Measurements from ENCODE around the gene APOBEC3F.
"Not testable (repeated sequence)": the region's sequence is repeated elsewhere in the genome, so short reads cannot be mapped to it uniquely, and the experiment has no call there.

APOBEC3F gene

DNA sequence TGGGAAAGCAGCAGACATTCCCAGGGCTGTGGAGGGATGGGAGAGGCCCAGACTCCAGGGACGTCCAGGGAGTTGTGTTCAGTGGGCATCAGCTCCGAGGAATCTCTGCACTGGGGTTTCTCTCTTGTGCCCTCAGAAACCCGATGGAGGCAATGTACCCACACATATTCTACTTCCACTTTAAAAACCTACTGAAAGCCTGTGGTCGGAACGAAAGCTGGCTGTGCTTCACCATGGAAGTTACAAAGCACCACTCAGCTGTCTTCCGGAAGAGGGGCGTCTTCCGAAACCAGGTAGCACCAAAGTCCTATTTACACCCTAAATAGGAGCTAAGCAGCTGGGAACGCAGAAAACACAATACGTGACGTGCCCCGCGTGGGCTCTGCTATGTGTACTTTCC is 11.4 kb upstream of the APOBEC3F start:
- no peak overlapping the region for H3K23ac ChIP-seq (ENCODE audit: low read length)
- DNase-seq: no peak
- no peak overlapping the region for H3K9ac ChIP-seq (ENCODE audit: low read length)
- WGBS (ENCODE audit: extremely low coverage, insufficient coverage, low lambda C conversion rate): no CpG with 5 or more reads among the region's 13 CpGs
- H2BK120ac ChIP-seq (ENCODE audit: low read depth, low read length): no peak overlapping the region
- H3K36me3 ChIP-seq (ENCODE audit: control insufficient read depth, insufficient read depth, low read length): no peaks in the 10 kb centered on the region
- H3K4me1 ChIP-seq (ENCODE audit: control insufficient read depth, low read depth, low read length): peaks cover 5% of the 10 kb centered on the region
- H3K4ac ChIP-seq (ENCODE audit: low read depth, low read length): no peak overlapping the region
- no peaks in the 10 kb centered on the region for H3K27me3 ChIP-seq (ENCODE audit: insufficient read depth, low read length, poor library complexity)
- no peak overlapping the region for H2AK5ac ChIP-seq (ENCODE audit: low read length)
- no peak overlapping the region for H4K5ac ChIP-seq (ENCODE audit: low read length)
- H3K27ac ChIP-seq (ENCODE audit: low read depth, low read length): no peak overlapping the region
- H3K79me2 ChIP-seq (ENCODE audit: control insufficient read depth, insufficient read depth, low read length): no peaks in the 10 kb centered on the region
- H3K18ac ChIP-seq (ENCODE audit: low read length): no peak overlapping the region
- no peak overlapping the region for H2BK15ac ChIP-seq (replicated peaks; ENCODE audit: low read depth)
- H2BK5ac ChIP-seq (ENCODE audit: low read length): no peak overlapping the region
- H3K4me3 ChIP-seq (ENCODE audit: low read length): no peak overlapping the region
- H3K79me1 ChIP-seq (ENCODE audit: low read length): no peaks in the 10 kb centered on the region
- H3K4me2 ChIP-seq (ENCODE audit: low read length): no peak overlapping the region
- no peak overlapping the region for H4K8ac ChIP-seq (ENCODE audit: low read depth, low read length)
- H3K56ac ChIP-seq (ENCODE audit: low read length): no peak overlapping the region

DNA sequence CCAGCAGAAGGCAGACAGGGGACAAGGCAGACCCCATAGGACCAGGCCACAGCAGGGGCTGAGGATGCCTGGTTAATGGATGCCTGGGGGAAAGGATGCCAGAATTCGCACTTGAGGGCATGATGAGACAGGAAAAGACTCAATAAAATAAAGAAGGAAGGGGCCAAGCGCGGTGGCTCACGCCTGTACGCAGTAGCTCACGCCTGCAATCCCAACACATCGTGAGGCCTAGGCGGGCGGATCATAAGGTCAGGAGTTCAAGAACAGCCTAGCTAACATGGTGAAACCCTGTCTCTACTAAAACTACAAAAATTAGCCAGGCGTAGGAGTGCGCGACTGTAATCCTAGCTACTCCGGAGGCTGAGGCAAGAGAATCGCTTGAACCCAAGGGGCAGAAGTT is 10.0 kb upstream of the APOBEC3F start:
- H4K5ac ChIP-seq (ENCODE audit: low read length): no peak overlapping the region
- H3K23ac ChIP-seq (ENCODE audit: low read length): no peak overlapping the region
- H3K36me3 ChIP-seq (ENCODE audit: control insufficient read depth, insufficient read depth, low read length): no peaks in the 10 kb centered on the region
- peaks cover 5% of the 10 kb centered on the region for H3K4me1 ChIP-seq (ENCODE audit: control insufficient read depth, low read depth, low read length)
- H3K4me3 ChIP-seq (ENCODE audit: low read length): no peak overlapping the region
- no peak overlapping the region for H3K9ac ChIP-seq (ENCODE audit: low read length)
- H4K8ac ChIP-seq (ENCODE audit: low read depth, low read length): no peak overlapping the region
- H3K56ac ChIP-seq (ENCODE audit: low read length): no peak overlapping the region
- no peak overlapping the region for H3K18ac ChIP-seq (ENCODE audit: low read length)
- H3K79me1 ChIP-seq (ENCODE audit: low read length): no peaks in the 10 kb centered on the region
- H2AK5ac ChIP-seq (ENCODE audit: low read length): no peak overlapping the region
- no peak for DNase-seq
- H2BK120ac ChIP-seq (ENCODE audit: low read depth, low read length): no peak overlapping the region
- H3K4me2 ChIP-seq (ENCODE audit: low read length): no peak overlapping the region
- H2BK5ac ChIP-seq (ENCODE audit: low read length): no peak overlapping the region
- no peak overlapping the region for H2BK15ac ChIP-seq (replicated peaks; ENCODE audit: low read depth)
- H3K27me3 ChIP-seq (ENCODE audit: insufficient read depth, low read length, poor library complexity): no peaks in the 10 kb centered on the region
- no peak overlapping the region for H3K27ac ChIP-seq (ENCODE audit: low read depth, low read length)
- no peak overlapping the region for H3K4ac ChIP-seq (ENCODE audit: low read depth, low read length)
- no peaks in the 10 kb centered on the region for H3K79me2 ChIP-seq (ENCODE audit: control insufficient read depth, insufficient read depth, low read length)
- no CpG with 5 or more reads among the region's 14 CpGs for WGBS (ENCODE audit: extremely low coverage, insufficient coverage, low lambda C conversion rate)

DNA sequence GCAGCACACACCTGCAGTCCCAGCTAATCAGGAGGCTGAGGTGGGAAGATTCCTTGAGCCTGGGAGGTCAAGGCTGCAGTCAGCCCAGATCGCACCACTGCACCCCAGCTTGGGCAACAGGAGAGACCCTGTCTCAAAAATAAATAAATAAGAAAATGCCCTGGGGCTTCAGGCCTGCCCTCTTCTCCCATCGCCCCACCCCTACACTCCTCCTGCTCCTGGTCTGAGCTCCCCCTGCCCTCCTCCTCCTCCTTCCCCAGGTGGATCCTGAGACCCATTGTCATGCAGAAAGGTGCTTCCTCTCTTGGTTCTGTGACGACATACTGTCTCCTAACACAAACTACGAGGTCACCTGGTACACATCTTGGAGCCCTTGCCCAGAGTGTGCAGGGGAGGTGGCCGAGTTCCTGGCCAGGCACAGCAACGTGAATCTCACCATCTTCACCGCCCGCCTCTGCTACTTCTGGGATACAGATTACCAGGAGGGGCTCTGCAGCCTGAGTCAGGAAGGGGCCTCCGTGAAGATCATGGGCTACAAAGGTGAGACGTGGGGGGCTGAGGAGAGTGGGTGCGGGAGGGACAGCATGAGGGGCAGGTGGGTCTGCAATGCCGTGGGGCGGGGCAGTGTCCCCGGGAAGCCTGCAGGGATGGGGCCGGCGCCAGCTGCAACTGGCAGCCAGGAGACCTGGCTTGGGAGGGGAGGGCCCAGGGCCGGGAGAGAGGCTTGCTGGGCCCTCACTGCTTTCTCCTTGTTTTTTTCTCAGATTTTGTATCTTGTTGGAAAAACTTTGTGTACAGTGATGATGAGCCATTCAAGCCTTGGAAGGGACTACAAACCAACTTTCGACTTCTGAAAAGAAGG is 9.0 kb upstream of the APOBEC3F start:
- not testable (repeated sequence) for H2AK5ac ChIP-seq (ENCODE audit: low read length)

DNA sequence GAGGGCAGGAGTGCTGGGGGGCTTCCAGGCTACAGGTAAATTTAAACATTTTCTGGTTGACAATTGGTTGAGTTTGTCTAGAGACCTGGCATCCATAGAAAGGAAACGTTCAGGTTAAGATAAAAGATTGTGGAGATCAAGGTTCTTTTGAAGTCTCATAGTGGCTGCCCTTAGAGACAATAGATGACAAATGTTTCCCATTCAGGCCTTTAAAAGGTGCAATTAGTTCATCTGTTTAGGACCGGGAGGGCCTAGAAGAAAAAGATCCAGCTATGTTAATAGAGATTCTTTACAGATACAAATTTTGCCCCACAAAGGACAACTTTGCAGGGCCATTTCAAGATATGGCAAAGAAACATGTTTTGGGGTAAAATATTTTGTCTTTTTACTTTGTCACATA is 3.6 kb upstream of the APOBEC3F start:
- H3K79me2 ChIP-seq (ENCODE audit: control insufficient read depth, insufficient read depth, low read length); H3K18ac ChIP-seq (ENCODE audit: low read length); H2BK15ac ChIP-seq (replicated peaks; ENCODE audit: low read depth); H3K4me1 ChIP-seq (ENCODE audit: control insufficient read depth, low read depth, low read length); H3K27ac ChIP-seq (ENCODE audit: low read depth, low read length); H3K27me3 ChIP-seq (ENCODE audit: insufficient read depth, low read length, poor library complexity); H3K79me1 ChIP-seq (ENCODE audit: low read length); H3K4me3 ChIP-seq (ENCODE audit: low read length); H3K9ac ChIP-seq (ENCODE audit: low read length); H3K36me3 ChIP-seq (ENCODE audit: control insufficient read depth, insufficient read depth, low read length); H3K23ac ChIP-seq (ENCODE audit: low read length); H4K8ac ChIP-seq (ENCODE audit: low read depth, low read length); H3K56ac ChIP-seq (ENCODE audit: low read length); H3K4ac ChIP-seq (ENCODE audit: low read depth, low read length); H4K5ac ChIP-seq (ENCODE audit: low read length); DNase-seq; H2AK5ac ChIP-seq (ENCODE audit: low read length); H2BK5ac ChIP-seq (ENCODE audit: low read length); H2BK120ac ChIP-seq (ENCODE audit: low read depth, low read length); H3K4me2 ChIP-seq (ENCODE audit: low read length): not testable (repeated sequence)
- WGBS (ENCODE audit: extremely low coverage, insufficient coverage, low lambda C conversion rate): no CpG with 5 or more reads among the region's 2 CpGs

More for the DNA sequence above, 9.0 kb upstream of the APOBEC3F start:
- Histone ChIP-seq H3K9ac (ENCODE audit: low read length) (peak overlapping the region; percentile 47), H3K56ac (ENCODE audit: low read length) (peak overlapping the region; percentile 67), H3K23ac (ENCODE audit: low read length) (peak overlapping the region; percentile 24)
- not testable (repeated sequence) for H3K4me3 ChIP-seq (ENCODE audit: low read length); H3K4me1 ChIP-seq (ENCODE audit: control insufficient read depth, low read depth, low read length); H2BK120ac ChIP-seq (ENCODE audit: low read depth, low read length); H2BK15ac ChIP-seq (replicated peaks; ENCODE audit: low read depth); H3K79me1 ChIP-seq (ENCODE audit: low read length); H4K8ac ChIP-seq (ENCODE audit: low read depth, low read length); H3K4ac ChIP-seq (ENCODE audit: low read depth, low read length); H3K27ac ChIP-seq (ENCODE audit: low read depth, low read length); H3K4me2 ChIP-seq (ENCODE audit: low read length); H4K5ac ChIP-seq (ENCODE audit: low read length); H3K18ac ChIP-seq (ENCODE audit: low read length); H3K27me3 ChIP-seq (ENCODE audit: insufficient read depth, low read length, poor library complexity); H3K79me2 ChIP-seq (ENCODE audit: control insufficient read depth, insufficient read depth, low read length); H3K36me3 ChIP-seq (ENCODE audit: control insufficient read depth, insufficient read depth, low read length); H2BK5ac ChIP-seq (ENCODE audit: low read length)
- DNase-seq: peak; percentile 46
- WGBS (ENCODE audit: extremely low coverage, insufficient coverage, low lambda C conversion rate): no CpG with 5 or more reads among the region's 18 CpGs

DNA sequence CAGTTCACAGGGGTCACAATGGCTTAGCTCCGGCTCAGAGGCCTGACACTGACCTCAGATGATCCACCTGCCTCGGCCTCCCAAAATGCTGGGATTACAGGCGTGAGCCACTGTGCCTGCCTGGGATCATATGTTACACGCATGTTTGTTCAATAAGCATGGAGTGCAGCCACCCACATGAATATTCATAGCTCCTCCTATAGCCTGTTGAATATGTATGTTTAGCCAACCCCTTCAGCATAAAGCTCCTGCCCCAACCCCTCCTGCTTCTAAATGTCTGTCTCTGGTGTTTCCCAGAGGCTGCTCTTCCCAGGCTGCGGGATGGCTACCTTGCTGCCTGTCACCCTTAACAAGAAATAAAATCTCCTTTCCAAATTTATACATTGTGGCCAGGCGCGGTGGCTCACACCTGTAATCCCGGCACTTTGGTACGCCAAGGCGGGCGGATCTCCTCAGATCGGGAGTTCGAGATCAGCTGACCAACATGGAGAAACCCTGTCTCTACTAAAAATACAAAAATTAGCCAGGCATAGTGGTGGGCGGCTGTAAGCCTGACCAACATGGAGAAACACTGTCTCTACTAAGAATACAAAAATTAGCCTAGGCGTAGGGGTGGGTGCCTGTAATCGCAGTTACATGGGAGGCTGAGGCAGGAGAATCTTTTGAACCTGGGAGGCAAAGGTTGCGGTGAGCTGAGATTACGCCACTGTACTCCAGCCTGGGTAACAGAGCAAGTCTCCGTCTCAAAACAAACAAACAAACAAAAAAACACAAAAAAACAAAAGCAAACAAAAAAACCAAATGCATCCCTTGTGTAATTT is 1.1 kb upstream of the APOBEC3F start:
- H3K4me1 ChIP-seq (ENCODE audit: control insufficient read depth, low read depth, low read length): peaks cover 2% of the 10 kb centered on the region
- H4K8ac ChIP-seq (ENCODE audit: low read depth, low read length): no peak overlapping the region
- peak overlapping the region; percentile 61 for H3K27ac ChIP-seq (ENCODE audit: low read depth, low read length)
- no peak overlapping the region for H3K23ac ChIP-seq (ENCODE audit: low read length)
- no peaks in the 10 kb centered on the region for H3K36me3 ChIP-seq (ENCODE audit: control insufficient read depth, insufficient read depth, low read length)
- no peak overlapping the region for H2AK5ac ChIP-seq (ENCODE audit: low read length)
- H3K4me2 ChIP-seq (ENCODE audit: low read length): no peak overlapping the region
- peaks cover 2% of the 10 kb centered on the region for H3K79me1 ChIP-seq (ENCODE audit: low read length)
- no peak for DNase-seq
- no peaks in the 10 kb centered on the region for H3K27me3 ChIP-seq (ENCODE audit: insufficient read depth, low read length, poor library complexity)
- H3K56ac ChIP-seq (ENCODE audit: low read length): peak overlapping the region; percentile 73
- peak overlapping the region; percentile 89 for H2BK5ac ChIP-seq (ENCODE audit: low read length)
- peak overlapping the region; percentile 61 for H3K18ac ChIP-seq (ENCODE audit: low read length)
- no CpG with 5 or more reads among the region's 19 CpGs for WGBS (ENCODE audit: extremely low coverage, insufficient coverage, low lambda C conversion rate)
- peak overlapping the region; percentile 46 for H3K9ac ChIP-seq (ENCODE audit: low read length)
- H4K5ac ChIP-seq (ENCODE audit: low read length): no peak overlapping the region
- H3K4me3 ChIP-seq (ENCODE audit: low read length): no peak overlapping the region
- peak overlapping the region; percentile 17 for H3K4ac ChIP-seq (ENCODE audit: low read depth, low read length)
- no peak overlapping the region for H2BK15ac ChIP-seq (replicated peaks; ENCODE audit: low read depth)
- H2BK120ac ChIP-seq (ENCODE audit: low read depth, low read length): peak overlapping the region; percentile 49
- H3K79me2 ChIP-seq (ENCODE audit: control insufficient read depth, insufficient read depth, low read length): peaks cover 6% of the 10 kb centered on the region
